GM15510 (cell line): ENCODE measurements around the gene SYPL1.

Source experiments
- POLR2A ChIP-seq: IDR thresholded peaks from 3 replicates; pipeline ENCODE4 v1.6.1; 2011; ENCODE audit warnings: borderline replicate concordance; ENCODE audit not compliant: insufficient read length; ENCODE audit errors: extremely low read depth

Gene SYPL1

GRCh38 chr7:106045586-106045985, 66.5 kb downstream of the SYPL1 start:
- TF ChIP-seq POLR2A: no peak

- TF ChIP-seq POLR2A: no peak
Measured at GRCh38 chr7:106045139-106045538, 67.0 kb downstream of the SYPL1 start.

- TF ChIP-seq POLR2A: no peak
Measured at GRCh38 chr7:106042196-106042611, 69.9 kb downstream of the SYPL1 start.

- TF ChIP-seq POLR2A: no peak
Measured at GRCh38 chr7:106041140-106041717, 70.9 kb downstream of the SYPL1 start.
